ENCODE measurements around the gene UPK1A. TPM values are rescaled to one million over a fixed set of nuclear protein-coding genes. Genes with fewer than 3 reads are reported as not detected.

Gene UPK1A
- total and polyA plus RNA-seq, 9 donors: 0.17 to 7.7 (median 0.28) TPM; not detected in 6

DNA sequence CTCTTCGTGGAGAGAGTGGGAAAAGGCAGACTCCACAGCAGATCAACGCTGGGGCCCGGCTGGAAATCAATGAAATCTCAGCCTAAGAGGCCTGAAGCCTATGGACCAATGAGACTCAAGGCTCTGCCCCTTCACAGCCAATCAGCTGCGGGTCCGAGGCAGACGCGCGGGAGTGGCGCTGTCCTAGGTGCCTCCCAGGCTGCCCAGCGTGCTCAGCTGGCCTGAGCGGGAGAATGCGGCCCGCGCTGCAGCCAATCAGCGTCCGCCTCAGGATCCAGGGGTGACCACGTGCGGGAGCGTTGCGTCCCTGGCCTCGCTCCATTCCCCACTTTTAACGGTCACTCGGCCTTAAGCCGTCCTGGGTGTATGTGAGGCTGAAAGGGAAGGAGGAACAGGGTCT is 37.9 kb downstream of the UPK1A start, which contains the start of gene ZBTB32:
Gene ZBTB32 (plus strand): TSS at position 341 of the 400 bp plus-strand sequence. CDS start 10,069 bp downstream, outside the sequence.
- H3K4me1 ChIP-seq (ENCODE audit: control insufficient read depth, insufficient read depth, low read length): peaks cover 10% of the 10 kb centered on the region
- no peak within 1 kb of the TSS for H3K27ac ChIP-seq (ENCODE audit: low read length)
- 21% methylated on average over 24 of the region's 24 CpGs for WGBS (ENCODE audit: insufficient coverage)
- no peaks in the 10 kb centered on the region for H3K36me3 ChIP-seq (ENCODE audit: control insufficient read depth, insufficient read depth, low read length)
- peak; percentile 50 for DNase-seq
- no peaks in the 10 kb centered on the region for H3K9me3 ChIP-seq (replicated peaks; ENCODE audit: control insufficient read depth, low read depth, low read length)
- no peak within 1 kb of the TSS for H3K4me3 ChIP-seq (ENCODE audit: low read length)
- H3K27me3 ChIP-seq (ENCODE audit: control insufficient read depth, insufficient read depth, low read length): peaks cover 8% of the 10 kb centered on the region

DNA sequence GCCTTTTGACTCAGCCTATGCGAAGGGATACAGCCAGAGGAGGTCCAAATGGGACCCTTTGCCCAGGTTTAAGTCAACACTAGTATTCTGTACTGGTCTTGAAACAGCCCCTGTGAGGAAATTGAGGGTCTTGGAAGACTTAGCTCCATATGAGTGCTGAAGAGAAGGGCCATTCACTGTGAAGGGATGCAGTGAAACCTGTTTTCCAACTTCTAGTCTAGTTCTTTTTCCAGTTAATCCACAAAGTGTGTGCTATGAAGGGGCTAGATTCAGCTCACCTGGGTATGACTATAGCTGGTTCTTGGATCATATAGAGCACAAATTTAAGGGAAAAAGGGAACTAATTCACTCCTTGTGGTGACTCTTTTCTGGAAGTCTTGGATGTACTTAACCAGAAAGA is 42.1 kb downstream of the UPK1A start:
- 75% methylated on average over 1 of the region's 1 CpG for WGBS (ENCODE audit: insufficient coverage)
- Histone ChIP-seq H3K36me3 (ENCODE audit: control insufficient read depth, insufficient read depth, low read length) (no peaks in the 10 kb centered on the region), H3K27me3 (ENCODE audit: control insufficient read depth, insufficient read depth, low read length) (peaks cover 8% of the 10 kb centered on the region)

GRCh38 chr19:35710784-35711723 is 44.7 kb downstream of the UPK1A start:
- Histone ChIP-seq H3K4me3 (ENCODE audit: low read length) (no peak overlapping the region), H3K27ac (ENCODE audit: low read length) (no peak overlapping the region), H3K9me3 (replicated peaks; ENCODE audit: control insufficient read depth, low read depth, low read length) (no peaks in the 10 kb centered on the region), H3K36me3 (ENCODE audit: control insufficient read depth, insufficient read depth, low read length) (no peaks in the 10 kb centered on the region), H3K4me1 (ENCODE audit: control insufficient read depth, insufficient read depth, low read length) (peaks cover 5% of the 10 kb centered on the region), H3K27me3 (ENCODE audit: control insufficient read depth, insufficient read depth, low read length) (no peaks in the 10 kb centered on the region)
- no peak for DNase-seq
- no CpG with 5 or more reads among the region's 13 CpGs for whole genome bisulfite sequencing (ENCODE audit: insufficient coverage)

More for the DNA sequence above, 42.1 kb downstream of the UPK1A start:
- DNase-seq: no peak
- Histone ChIP-seq H3K27ac (ENCODE audit: low read length) (no peak overlapping the region), H3K4me1 (ENCODE audit: control insufficient read depth, insufficient read depth, low read length) (no peaks in the 10 kb centered on the region), H3K9me3 (replicated peaks; ENCODE audit: control insufficient read depth, low read depth, low read length) (no peaks in the 10 kb centered on the region), H3K4me3 (ENCODE audit: low read length) (no peak overlapping the region)

- Histone ChIP-seq H3K36me3 (ENCODE audit: control insufficient read depth, insufficient read depth, low read length) (no peaks in the 10 kb centered on the region), H3K4me3 (ENCODE audit: low read length) (no peak overlapping the region), H3K27me3 (ENCODE audit: control insufficient read depth, insufficient read depth, low read length) (no peaks in the 10 kb centered on the region), H3K4me1 (ENCODE audit: control insufficient read depth, insufficient read depth, low read length) (peaks cover 8% of the 10 kb centered on the region), H3K9me3 (replicated peaks; ENCODE audit: control insufficient read depth, low read depth, low read length) (no peaks in the 10 kb centered on the region), H3K27ac (ENCODE audit: low read length) (no peak overlapping the region)
- DNase-seq: no peak
- WGBS (ENCODE audit: insufficient coverage): 66% methylated on average over 4 of the region's 11 CpGs
Measured at GRCh38 chr19:35712567-35713505, 46.5 kb downstream of the UPK1A start.

- no peaks in the 10 kb centered on the region for H3K27me3 ChIP-seq (ENCODE audit: control insufficient read depth, insufficient read depth, low read length)
- no peak overlapping the region for H3K4me3 ChIP-seq (ENCODE audit: low read length)
- no peak for DNase-seq
- H3K4me1 ChIP-seq (ENCODE audit: control insufficient read depth, insufficient read depth, low read length): peaks cover 8% of the 10 kb centered on the region
- H3K36me3 ChIP-seq (ENCODE audit: control insufficient read depth, insufficient read depth, low read length): no peaks in the 10 kb centered on the region
- no peak overlapping the region for H3K27ac ChIP-seq (ENCODE audit: low read length)
- H3K9me3 ChIP-seq (replicated peaks; ENCODE audit: control insufficient read depth, low read depth, low read length): no peaks in the 10 kb centered on the region
- WGBS (ENCODE audit: insufficient coverage): 25% methylated on average over 1 of the region's 2 CpGs
Measured at GRCh38 chr19:35713506-35713850, 47.2 kb downstream of the UPK1A start.

GRCh38 chr19:35713904-35714495 is 47.7 kb downstream of the UPK1A start:
- H3K4me1 ChIP-seq (ENCODE audit: control insufficient read depth, insufficient read depth, low read length): peaks cover 12% of the 10 kb centered on the region
- no peaks in the 10 kb centered on the region for H3K27me3 ChIP-seq (ENCODE audit: control insufficient read depth, insufficient read depth, low read length)
- H3K36me3 ChIP-seq (ENCODE audit: control insufficient read depth, insufficient read depth, low read length): no peaks in the 10 kb centered on the region
- no peak overlapping the region for H3K4me3 ChIP-seq (ENCODE audit: low read length)
- H3K9me3 ChIP-seq (replicated peaks; ENCODE audit: control insufficient read depth, low read depth, low read length): no peaks in the 10 kb centered on the region
- WGBS (ENCODE audit: insufficient coverage): 77% methylated on average over 11 of the region's 12 CpGs
- DNase-seq: no peak
- H3K27ac ChIP-seq (ENCODE audit: low read length): no peak overlapping the region

DNA sequence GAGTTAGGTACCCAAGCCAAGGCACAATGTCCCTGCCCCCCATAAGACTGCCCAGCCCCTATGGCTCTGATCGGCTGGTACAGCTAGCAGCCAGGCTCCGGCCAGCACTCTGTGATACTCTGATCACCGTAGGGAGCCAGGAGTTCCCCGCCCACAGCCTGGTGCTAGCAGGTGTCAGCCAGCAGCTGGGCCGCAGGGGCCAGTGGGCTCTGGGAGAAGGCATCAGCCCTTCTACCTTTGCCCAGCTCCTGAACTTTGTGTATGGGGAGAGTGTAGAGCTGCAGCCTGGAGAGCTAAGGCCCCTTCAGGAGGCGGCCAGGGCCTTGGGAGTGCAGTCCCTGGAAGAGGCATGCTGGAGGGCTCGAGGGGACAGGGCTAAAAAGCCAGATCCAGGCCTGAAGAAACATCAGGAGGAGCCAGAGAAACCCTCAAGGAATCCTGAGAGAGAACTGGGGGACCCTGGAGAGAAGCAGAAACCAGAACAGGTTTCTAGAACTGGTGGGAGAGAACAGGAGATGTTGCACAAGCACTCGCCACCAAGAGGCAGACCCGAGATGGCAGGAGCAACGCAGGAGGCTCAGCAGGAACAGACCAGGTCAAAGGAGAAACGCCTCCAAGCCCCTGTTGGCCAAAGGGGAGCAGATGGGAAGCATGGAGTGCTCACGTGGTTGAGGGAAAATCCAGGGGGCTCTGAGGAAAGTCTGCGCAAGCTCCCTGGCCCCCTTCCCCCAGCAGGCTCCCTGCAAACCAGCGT is 48.5 kb downstream of the UPK1A start:
- no peak for DNase-seq
- Histone ChIP-seq H3K27me3 (ENCODE audit: control insufficient read depth, insufficient read depth, low read length) (no peaks in the 10 kb centered on the region), H3K9me3 (replicated peaks; ENCODE audit: control insufficient read depth, low read depth, low read length) (no peaks in the 10 kb centered on the region), H3K36me3 (ENCODE audit: control insufficient read depth, insufficient read depth, low read length) (peaks cover 5% of the 10 kb centered on the region), H3K4me1 (ENCODE audit: control insufficient read depth, insufficient read depth, low read length) (peaks cover 19% of the 10 kb centered on the region), H3K4me3 (ENCODE audit: low read length) (no peak overlapping the region), H3K27ac (ENCODE audit: low read length) (no peak overlapping the region)
- WGBS (ENCODE audit: insufficient coverage): 54% methylated on average over 10 of the region's 14 CpGs

GRCh38 chr19:35715355-35715809 is 49.1 kb downstream of the UPK1A start:
- H3K36me3 ChIP-seq (ENCODE audit: control insufficient read depth, insufficient read depth, low read length): peaks cover 9% of the 10 kb centered on the region
- H3K4me1 ChIP-seq (ENCODE audit: control insufficient read depth, insufficient read depth, low read length): peaks cover 19% of the 10 kb centered on the region
- no peak for DNase-seq
- H3K9me3 ChIP-seq (replicated peaks; ENCODE audit: control insufficient read depth, low read depth, low read length): no peaks in the 10 kb centered on the region
- H3K4me3 ChIP-seq (ENCODE audit: low read length): no peak overlapping the region
- 70% methylated on average over 5 of the region's 7 CpGs for WGBS (ENCODE audit: insufficient coverage)
- no peaks in the 10 kb centered on the region for H3K27me3 ChIP-seq (ENCODE audit: control insufficient read depth, insufficient read depth, low read length)
- no peak overlapping the region for H3K27ac ChIP-seq (ENCODE audit: low read length)

DNA sequence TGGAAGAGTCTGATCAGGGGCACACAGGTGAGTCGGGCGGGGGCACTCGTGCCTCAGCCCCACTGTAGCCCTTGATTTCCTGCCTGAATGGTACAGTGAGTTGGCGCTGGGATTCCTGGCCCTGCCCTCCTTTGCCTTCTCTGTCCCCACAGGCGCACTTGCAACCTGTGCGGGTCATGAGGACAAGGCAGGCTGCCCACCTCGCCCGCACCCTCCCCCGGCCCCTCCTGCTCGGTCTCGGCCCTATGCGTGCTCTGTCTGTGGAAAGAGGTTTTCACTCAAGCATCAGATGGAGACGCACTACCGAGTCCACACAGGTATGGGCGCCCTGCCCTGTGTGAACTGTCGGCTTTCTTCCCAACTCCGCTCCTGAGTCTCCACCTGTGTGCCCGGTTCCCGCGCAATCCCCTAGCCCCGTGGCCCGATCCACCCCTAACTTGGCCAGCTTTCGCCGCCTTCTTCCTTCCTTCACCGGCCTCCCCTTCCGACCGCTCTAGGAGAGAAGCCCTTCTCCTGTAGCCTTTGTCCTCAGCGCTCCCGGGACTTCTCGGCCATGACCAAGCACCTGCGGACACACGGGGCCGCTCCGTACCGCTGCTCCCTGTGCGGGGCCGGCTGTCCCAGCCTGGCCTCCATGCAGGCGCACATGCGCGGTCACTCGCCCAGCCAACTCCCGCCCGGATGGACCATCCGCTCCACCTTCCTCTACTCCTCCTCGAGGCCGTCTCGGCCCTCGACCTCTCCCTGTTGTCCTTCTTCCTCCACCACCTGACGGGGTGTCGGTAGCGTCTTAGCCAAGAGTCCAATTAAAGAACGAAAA is 49.9 kb downstream of the UPK1A start:
- WGBS (ENCODE audit: insufficient coverage): under 1% methylated on average over 45 of the region's 52 CpGs
- peak overlapping the region; percentile 93 for H3K4me3 ChIP-seq (ENCODE audit: low read length)
- peak; percentile 76 for DNase-seq

More for the DNA sequence above, 49.9 kb downstream of the UPK1A start:
- H3K36me3 ChIP-seq (ENCODE audit: control insufficient read depth, insufficient read depth, low read length): peaks cover 16% of the 10 kb centered on the region
- H3K4me1 ChIP-seq (ENCODE audit: control insufficient read depth, insufficient read depth, low read length): peaks cover 19% of the 10 kb centered on the region
- H3K27ac ChIP-seq (ENCODE audit: low read length): peak overlapping the region; percentile 90
- H3K9me3 ChIP-seq (replicated peaks; ENCODE audit: control insufficient read depth, low read depth, low read length): no peaks in the 10 kb centered on the region
- no peaks in the 10 kb centered on the region for H3K27me3 ChIP-seq (ENCODE audit: control insufficient read depth, insufficient read depth, low read length)
